Stimulated activated CD4-positive, alpha-beta T cell treated with anti-CD3 and anti-CD28 coated beads, Interleukin-4, amount 100 ng/mL, for 1 hour (primary cell): ENCODE measurements around the gene TMEM163.

Source experiments
- DNase-seq: peaks from one replicate; pipeline ENCODE4 v3.0.0-alpha.2; 2020

The TMEM163 gene

DNA sequence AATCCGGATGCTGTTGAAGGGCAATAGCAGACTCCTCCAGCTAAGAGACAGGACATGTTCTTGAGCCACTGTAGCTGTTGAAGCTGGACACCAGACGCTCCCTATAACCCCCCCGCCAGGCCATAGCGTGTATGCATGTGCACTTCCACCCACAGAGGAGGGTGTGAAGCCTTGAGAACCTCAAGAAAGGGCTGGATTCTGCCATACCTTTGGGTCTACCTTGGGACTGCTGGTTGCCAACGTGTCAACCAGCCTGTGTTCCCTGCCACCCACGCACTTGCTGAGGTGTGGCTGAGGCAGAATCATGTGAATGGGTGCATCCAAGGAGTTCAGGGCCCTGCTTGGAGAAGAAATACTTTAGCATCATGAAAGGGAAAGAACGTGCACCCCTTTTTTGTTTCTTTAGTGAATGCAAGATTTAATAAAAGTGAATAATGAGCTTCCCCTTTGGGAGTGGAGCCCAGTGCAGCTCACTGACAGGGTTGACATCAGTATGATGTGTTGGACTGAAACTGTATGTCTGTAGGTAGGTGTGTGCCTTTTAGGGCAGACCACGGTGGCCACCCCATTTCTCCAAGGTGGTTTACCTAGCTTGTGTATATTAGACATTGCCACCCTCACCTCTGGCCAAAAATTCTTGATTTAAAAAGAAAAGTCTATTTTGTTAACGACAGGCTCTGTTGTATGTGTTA lies 266.6 kb downstream of the TMEM163 start:
- DNase-seq = no peak

GRCh38 chr2:134451347-134451630 lies 267.5 kb downstream of the TMEM163 start:
- DNase-seq = no peak

DNA sequence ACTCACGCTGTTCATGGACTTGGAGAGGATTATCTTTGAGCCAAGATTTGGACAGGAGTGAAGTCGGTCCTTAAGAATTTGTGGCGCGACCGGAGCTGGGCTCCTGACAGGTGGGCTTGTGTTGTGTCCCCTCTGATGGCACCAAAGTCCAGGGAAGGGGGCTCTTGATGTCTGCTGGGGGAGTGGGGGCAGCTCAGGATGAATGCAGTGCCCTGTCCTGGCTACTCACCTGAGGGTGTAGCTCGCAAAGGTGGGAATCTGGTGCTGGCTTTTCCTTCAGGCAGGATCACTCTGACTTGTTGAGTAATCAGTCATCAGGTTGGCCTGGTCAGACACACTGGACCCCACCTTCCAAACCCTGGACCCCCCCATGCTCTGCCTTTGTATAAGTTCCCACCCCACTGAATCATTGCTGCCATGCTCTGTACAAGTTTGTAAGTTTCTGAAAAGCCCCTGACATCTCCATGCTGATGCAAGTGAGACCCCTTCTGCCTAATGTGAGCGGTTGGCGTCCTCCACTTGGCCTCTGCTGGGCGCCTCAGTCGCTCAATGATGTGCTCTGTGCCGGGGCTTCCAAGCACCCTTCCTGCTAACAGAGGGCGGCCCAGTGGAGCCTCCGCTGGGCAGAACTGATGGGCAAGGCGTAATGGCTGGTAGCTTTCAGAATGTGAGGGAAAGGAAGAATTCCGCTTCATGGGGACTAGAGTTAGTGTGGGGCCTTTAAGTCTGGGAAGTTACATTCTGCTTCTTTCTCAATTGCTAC lies 268.9 kb downstream of the TMEM163 start:
- DNase-seq = no peak

GRCh38 chr2:134449157-134449556 lies 269.6 kb downstream of the TMEM163 start:
- no peak for DNase-seq

DNA sequence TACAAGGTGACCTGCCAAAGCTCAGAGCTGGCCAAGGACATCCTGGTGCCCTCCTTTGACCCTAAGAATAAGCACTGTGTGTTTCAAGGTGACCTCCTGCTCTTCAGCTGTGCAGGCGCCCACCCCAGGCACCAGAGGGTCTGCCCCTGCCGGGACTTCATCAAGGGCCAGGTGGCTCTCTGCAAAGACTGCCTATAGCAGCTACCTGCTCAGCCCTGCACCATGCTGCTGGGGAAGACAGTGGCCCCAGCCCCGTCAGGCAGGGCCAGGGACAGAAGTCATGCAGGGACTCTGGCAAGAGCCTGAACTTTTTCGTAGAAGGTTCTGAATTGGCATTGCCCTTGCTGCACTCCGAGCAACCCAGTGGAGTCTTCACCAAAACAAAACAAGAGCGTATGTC lies 270.1 kb downstream of the TMEM163 start:
- DNase-seq = no peak

GRCh38 chr2:134447669-134448068 lies 271.1 kb downstream of the TMEM163 start:
- no peak for DNase-seq

- no peak for DNase-seq
Measured at GRCh38 chr2:134446383-134447017, 272.3 kb downstream of the TMEM163 start.

GRCh38 chr2:134445985-134446382 lies 272.8 kb downstream of the TMEM163 start:
- DNase-seq = no peak

DNA sequence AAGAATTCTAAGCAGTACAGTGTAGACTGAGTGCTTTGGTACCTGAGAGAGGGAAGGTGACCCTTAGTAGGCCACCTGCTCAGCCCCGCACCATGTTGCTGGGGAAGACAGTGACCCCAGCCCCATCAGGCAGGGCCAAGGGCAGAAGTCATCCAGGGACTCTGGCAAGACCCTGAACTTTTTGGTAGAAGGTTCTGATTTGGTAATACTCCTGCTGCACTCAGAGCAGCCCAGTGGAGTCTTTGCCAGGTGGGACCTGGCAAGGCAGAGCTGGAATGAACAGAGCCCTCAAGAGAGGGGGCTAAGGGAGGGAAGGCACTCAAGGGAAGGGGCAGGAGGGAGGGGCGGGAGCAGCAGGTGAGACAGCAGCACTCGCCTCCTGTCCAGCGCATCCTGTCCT lies 273.7 kb downstream of the TMEM163 start:
- no peak for DNase-seq

GRCh38 chr2:134443814-134444480 lies 274.9 kb downstream of the TMEM163 start:
- no peak for DNase-seq

DNA sequence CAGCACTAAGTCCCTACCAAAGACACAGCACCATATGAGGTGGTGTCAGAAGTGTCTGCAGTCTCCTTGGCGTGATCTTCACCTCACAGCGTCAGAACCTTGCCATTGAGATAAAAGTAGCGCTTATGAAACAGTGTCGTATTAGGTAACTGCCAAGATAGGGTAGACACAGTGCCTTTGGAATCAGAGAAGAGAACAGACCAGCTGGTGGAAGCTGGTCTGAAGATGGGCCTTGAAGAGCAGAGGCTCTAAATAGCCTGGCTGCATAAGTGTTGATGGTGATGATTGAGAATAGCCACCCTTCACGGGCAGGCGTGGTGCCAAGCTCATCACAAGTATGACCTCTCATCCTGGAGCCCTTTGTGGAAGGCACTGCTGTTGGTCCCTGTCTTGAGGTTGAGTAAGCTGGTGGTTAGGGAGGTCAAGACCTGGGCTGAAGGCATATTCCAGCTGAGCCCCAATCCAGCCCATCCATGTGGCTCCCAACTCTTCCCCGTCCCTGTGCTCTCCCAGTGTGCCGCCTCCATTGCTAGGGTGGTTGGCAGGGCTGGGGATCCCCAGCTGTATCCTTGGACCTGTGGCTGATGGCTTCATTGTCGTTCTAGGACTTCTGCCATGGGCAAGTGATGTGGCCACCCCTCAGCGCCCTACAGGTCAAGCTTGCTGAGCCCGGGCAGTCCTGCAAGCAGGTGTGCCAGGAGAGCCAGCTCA lies 277.5 kb downstream of the TMEM163 start:
- DNase-seq = no peak

- DNase-seq = no peak
Measured at GRCh38 chr2:134440336-134440909, 278.4 kb downstream of the TMEM163 start.

- no peak for DNase-seq
Measured at GRCh38 chr2:134438371-134438770, 280.4 kb downstream of the TMEM163 start.

- DNase-seq = no peak
Measured at GRCh38 chr2:134436706-134437105, 282.1 kb downstream of the TMEM163 start.

- DNase-seq = no peak
Measured at GRCh38 chr2:134435936-134436335, 282.9 kb downstream of the TMEM163 start.

DNA sequence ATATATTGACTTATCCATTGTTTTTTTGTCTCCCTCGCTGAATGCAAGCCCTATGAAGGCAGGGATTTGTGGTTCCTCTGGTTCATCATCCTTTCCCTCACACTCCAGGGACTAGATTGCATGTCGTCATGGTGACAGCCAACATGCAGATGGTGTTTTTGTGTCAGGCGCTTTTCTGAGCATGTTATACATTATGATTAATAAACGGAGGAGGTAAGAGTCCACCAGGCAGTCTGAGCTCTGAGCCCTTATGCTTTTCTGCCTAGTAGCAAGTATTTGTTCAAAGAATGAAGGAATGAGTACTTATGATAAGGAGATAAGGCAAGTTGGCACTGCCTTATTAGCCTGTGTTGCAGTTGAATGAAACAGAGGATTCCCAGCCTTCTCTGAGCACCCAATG lies 283.3 kb downstream of the TMEM163 start:
- no peak for DNase-seq

DNA sequence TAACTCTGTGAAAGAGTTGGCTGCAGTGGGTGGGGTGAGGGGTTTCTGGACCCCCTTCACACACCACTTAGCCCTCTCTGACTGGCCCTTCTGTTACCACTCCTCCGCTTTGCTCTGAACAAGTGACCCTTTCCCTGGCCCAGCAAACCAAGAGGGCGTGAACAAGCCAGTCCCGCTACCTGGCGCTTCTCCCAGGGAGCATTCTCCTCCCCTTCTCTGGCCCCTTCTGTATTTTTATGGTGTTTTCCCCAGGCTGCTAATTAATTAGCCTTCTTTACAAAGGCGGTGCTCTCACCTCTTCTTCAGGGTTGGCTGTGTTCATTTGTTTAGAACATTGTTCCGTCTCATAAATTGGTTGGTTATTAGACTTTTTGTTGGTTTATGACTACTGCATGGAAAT lies 284.8 kb downstream of the TMEM163 start:
- DNase-seq = no peak

DNA sequence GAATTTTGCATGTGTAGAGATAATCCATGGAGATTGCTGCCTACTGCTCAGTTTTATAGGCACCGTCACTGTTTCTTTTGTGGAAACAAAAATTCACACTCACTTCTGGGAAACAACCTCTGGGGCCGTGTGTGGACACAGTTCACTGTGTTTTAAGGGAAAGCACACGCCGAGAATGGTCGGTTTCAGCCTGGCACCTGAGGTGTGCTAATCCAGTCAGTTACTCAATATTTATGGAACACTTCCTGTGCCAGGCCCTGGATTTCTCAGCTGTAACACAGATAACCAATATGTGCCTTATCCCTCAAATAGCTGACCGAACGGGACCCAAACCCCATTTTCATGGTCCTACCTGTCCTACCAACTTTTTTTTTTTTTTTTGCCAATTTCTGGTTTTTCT lies 285.3 kb downstream of the TMEM163 start:
- DNase-seq = no peak

DNA sequence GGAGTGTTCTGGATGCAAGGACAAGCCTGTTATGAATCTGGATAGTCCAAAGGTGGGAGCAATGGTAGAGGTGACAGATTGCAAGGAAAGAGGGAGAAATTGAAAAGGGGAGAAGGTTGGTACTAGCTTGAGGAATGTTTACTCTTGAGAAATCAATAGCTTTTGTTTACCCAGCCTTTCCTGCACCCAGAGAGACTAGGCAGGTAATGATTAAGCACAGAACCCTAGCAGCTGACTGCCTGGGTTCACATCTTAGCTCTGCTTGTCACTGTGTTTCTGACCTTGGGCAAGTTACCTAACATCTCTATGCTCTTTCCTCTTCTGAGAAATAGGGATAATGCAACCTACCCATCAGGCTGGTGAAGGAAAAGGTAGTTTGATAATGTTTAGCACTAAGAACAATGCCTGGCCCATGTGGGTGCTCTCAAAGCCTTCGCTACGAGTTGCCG lies 286.3 kb downstream of the TMEM163 start:
- DNase-seq = no peak

GRCh38 chr2:134431838-134432434 lies 286.9 kb downstream of the TMEM163 start:
- no peak for DNase-seq

DNA sequence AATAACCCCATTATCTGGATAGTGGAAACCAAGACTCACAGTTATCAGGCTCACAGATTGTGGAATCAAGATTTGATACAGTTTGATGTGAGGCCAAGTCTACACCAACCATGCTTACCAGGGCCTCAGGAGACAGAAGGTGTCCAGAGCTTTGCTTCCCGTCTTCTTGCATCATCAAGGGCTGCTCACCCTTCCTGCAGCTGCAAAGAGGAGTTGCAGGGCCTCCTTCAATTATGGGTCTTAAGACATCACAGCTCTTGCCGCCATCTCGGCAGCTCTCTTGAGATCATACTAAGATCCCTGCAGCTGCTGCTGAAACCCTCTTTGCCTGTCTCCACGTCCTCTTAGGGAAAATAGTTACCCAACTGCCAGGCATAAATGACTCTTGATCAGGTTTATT lies 288.9 kb downstream of the TMEM163 start:
- no peak for DNase-seq

DNA sequence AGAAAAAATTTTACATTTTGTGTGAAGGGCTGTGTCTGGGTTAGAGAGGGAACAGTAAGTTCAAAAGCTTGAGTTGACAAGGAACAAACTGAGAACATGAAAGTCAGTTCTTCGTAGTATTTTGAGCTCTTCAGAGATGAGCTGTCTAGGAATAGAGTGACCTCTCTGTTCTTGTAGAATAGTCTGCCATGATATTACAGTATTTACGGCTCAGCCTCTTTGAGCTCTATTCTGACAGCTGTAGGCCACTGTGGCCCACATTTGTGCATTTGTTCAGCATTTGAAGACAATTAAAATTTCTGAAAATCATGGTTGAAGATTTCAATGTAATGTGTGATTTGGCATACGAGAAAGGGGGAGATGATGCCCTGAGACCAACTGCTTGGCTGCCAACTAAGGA lies 292.1 kb downstream of the TMEM163 start:
- DNase-seq = no peak
